ENCODE data around the gene ZNF845. TPM values are rescaled to one million over a fixed set of nuclear protein-coding genes. Genes with fewer than 3 reads are reported as not detected.
"Not testable (repeated sequence)": the region's sequence is repeated elsewhere in the genome, so short reads cannot be mapped to it uniquely, and the experiment has no call there.

ZNF845 gene
- total and polyA plus RNA-seq, 10 of the 15 experiments (the other 5 are each of a cell fraction or from before 2014, with no cell fraction given), result 0.58 to 8.2 (median 4.1) TPM

DNA sequence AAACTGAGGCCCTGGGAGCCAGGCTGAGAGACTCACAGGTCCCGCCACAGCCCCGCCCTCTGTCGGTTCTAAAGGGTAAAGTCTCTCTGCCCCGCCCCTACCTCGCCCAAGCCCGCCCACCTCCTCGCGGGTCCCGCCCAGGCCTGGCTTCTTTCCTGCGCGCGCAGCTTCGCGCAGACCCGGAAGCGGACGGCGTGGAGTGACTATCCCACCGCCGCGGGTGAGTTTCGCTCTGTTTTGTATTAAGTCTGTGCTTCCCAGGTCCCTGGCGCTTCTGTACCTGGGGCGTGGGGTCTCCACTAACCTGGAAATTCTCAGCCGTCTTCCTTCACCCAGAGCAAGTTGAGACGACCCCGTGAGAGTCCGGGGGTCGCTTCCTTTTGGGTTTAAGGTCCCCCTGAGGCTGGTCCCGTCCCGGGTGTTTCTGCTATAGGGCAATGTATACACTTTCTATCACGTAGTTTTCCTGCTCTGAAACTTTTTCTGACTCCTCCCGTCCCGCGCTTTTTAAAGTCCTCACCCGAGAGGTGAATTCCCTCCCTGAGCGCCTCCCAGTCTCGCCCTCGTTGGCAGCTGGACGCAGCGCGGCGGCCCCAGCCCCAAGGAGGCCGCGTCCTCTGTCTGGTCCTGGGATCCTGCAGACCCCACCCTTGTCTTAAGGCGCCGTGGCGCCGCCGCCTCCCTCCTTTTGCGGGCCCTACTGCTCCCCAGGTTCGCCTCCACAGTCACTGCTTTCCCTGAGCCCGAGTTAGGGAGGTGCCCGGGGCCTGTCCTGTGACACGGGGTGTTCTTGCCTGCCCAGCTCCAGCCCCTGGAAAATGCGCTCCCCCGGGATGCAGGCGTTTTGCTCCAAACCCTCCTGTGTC lies 61.7 kb downstream of the ZNF845 start, which contains the start of gene ZNF765 (continued):
- TF ChIP-seq, protein P1, sequence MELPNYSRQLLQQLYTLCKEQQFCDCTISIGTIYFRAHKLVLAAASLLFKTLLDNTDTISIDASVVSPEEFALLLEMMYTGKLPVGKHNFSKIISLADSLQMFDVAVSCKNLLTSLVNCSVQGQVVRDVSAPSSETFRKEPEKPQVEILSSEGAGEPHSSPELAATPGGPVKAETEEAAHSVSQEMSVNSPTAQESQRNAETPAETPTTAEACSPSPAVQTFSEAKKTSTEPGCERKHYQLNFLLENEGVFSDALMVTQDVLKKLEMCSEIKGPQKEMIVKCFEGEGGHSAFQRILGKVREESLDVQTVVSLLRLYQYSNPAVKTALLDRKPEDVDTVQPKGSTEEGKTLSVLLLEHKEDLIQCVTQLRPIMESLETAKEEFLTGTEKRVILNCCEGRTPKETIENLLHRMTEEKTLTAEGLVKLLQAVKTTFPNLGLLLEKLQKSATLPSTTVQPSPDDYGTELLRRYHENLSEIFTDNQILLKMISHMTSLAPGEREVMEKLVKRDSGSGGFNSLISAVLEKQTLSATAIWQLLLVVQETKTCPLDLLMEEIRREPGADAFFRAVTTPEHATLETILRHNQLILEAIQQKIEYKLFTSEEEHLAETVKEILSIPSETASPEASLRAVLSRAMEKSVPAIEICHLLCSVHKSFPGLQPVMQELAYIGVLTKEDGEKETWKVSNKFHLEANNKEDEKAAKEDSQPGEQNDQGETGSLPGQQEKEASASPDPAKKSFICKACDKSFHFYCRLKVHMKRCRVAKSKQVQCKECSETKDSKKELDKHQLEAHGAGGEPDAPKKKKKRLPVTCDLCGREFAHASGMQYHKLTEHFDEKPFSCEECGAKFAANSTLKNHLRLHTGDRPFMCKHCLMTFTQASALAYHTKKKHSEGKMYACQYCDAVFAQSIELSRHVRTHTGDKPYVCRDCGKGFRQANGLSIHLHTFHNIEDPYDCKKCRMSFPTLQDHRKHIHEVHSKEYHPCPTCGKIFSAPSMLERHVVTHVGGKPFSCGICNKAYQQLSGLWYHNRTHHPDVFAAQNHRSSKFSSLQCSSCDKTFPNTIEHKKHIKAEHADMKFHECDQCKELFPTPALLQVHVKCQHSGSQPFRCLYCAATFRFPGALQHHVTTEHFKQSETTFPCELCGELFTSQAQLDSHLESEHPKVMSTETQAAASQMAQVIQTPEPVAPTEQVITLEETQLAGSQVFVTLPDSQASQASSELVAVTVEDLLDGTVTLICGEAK (IDR thresholded peaks at IDR 0.05; ENCODE audit: borderline replicate concordance), result no peak
- TF ChIP-seq JUNB (IDR thresholded peaks at IDR 0.05), result no peak
- no peak for TF ChIP-seq ETV6 (conservative IDR thresholded peaks at IDR 0.05 in 1 of 2, IDR thresholded peaks at IDR 0.05 in 1 of 2; ENCODE audit: borderline replicate concordance in 1 of 2, low read depth in 1 of 2)

DNA sequence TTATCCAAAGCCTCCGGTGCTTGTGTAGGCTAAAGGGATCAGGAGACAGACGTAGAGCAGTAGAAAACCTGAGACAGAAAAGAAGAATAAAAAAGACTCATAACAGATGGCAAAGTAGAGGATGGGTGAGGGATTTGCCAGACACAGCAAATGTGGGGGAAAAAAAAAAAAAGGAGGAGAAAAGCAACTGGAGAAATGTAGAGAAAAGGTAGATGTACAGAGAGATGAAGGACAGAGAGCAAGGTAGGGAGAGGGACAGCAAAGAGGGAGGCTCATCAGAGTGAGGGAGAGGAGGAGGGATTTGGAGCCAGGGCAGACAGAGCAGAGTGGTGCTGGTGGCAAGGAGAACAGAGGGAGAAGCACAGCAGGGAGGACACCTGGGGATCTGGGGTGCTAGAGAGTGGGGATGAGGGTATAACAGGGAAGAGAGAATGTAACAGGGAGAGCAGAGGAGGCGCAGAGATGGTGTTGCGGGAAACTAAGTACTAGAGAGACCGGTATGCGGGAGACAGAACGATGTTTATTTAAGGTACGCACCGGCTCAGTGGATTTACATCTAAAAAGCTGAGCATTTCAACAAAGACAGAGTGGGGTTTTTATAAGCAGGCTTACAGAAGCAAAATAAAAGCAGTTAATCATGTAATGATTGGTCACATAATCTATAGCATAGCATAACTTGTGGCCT lies 62.4 kb downstream of the ZNF845 start:
- Histone ChIP-seq H3K36me3 (ENCODE audit: control insufficient read depth in 2 of 2, insufficient read depth in 2 of 2, low read length in 1 of 2) (peaks cover 0 to 11% of the 10 kb centered on the region in 2 experiments; a peak in 3 of 4 replicates), H3K4me2 (ENCODE audit: control insufficient read depth, insufficient read depth) (peak overlapping the region; percentile 50), H3K27ac (ENCODE audit: control insufficient read depth, insufficient read depth) (peak overlapping the region; percentile 77), H3K4me3 (peak overlapping the region; percentile 97), H3K9ac (ENCODE audit: control insufficient read depth, insufficient read depth, low read length) (peak overlapping the region; percentile 88)
- H3K27me3 ChIP-seq (replicated peaks in 1 of 2; ENCODE audit: control insufficient read depth in 2 of 2, insufficient read depth in 2 of 2, low read length in 1 of 2); in situ Hi-C loops (cut with MboI); DNase-seq (ENCODE audit: low read depth, low spot score); H2AFZ ChIP-seq (ENCODE audit: control insufficient read depth, low read depth, low read length); H3K4me1 ChIP-seq (ENCODE audit: control insufficient read depth, insufficient read depth, low read length); intact Hi-C loops (cut with micrococcal nuclease; ENCODE audit: unreplicated experiment); H3K9me3 ChIP-seq (replicated peaks; ENCODE audit: control insufficient read depth, insufficient read depth, low read length); H4K20me1 ChIP-seq (ENCODE audit: control insufficient read depth, insufficient read depth); H3K79me2 ChIP-seq (ENCODE audit: control insufficient read depth, insufficient read depth, low read length): not testable (repeated sequence)
- ChIA-PET RAD21 (ENCODE audit: unreplicated experiment) (interaction anchor here (0.7 kb wide), 1 partner anchor 29 kb away, joined by 3 read pairs; no protein-coding TSS in a partner anchor), POLR2A (interaction anchor here (0.6 kb wide), 1 partner anchor 43 kb away, joined by 3 read pairs; no protein-coding TSS in a partner anchor), CTCF (interaction anchor here (1.3 kb wide), 1 partner anchor 29 kb away, joined by 4 read pairs; no protein-coding TSS in a partner anchor), SMC1A (ENCODE audit: uncharacterized antibody, unreplicated experiment) (interaction anchor here (1.5 kb wide), 1 partner anchor 74 kb away, joined by 4 read pairs; no protein-coding TSS in a partner anchor)
- ATAC-seq (peak; percentile 13; the same call in 2 of the 3 replicates), FAIRE-seq (peak; percentile 52)
- WGBS (ENCODE audit: insufficient coverage, insufficient replicate concordance, low lambda C conversion rate, missing lambda C conversion rate), result 76% methylated on average over 9 of the region's 9 CpGs
- TSS peak; percentile 74 for BruUV-seq (replicated peaks)

All from GM12878 (cell line).